Stimulated activated CD8-positive, alpha-beta memory T cell treated with anti-CD3 and anti-CD28 coated beads, Interleukin-7, amount 100 ng/mL, for 4 hours (primary cell): ENCODE data around the gene TRAF2.

Experiments used
- DNase-seq, 2 donors: peaks; one replicate each; pipeline ENCODE4 v3.0.0-alpha.2; 2020; ENCODE audit warnings: low read depth in 2 of 2

TRAF2 gene

GRCh38 chr9:136937186-136938001, 51.1 kb downstream of the TRAF2 start:
- no peak for DNase-seq

DNA sequence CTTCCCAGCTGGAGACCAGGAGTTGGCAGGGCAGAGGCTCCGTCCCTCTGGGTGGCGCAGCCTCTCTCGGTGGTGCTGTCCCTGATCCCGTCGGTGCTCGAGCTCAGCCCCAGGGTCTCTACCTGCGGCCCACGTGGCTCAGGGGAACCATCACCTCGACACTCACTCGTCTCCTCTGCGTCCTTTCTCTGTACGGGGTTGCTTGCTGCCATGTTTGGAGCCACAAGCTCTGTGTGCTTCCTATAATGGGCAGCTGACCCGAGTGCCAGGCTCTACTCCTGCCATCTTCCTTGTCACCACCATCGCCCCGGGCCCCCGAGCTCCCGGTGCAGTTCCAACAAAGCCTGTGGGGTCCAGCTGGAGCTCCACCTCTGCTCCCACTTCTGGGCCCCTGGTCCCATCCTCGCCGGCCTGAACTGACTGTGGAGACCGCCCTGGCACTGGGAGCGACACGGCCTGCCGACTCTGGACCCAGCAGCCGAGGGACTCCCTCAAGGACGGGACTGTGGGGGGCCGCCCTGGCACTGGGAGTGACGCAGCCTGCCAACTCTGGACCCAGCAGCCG, 53.2 kb downstream of the TRAF2 start:
- DNase-seq: no peak

DNA sequence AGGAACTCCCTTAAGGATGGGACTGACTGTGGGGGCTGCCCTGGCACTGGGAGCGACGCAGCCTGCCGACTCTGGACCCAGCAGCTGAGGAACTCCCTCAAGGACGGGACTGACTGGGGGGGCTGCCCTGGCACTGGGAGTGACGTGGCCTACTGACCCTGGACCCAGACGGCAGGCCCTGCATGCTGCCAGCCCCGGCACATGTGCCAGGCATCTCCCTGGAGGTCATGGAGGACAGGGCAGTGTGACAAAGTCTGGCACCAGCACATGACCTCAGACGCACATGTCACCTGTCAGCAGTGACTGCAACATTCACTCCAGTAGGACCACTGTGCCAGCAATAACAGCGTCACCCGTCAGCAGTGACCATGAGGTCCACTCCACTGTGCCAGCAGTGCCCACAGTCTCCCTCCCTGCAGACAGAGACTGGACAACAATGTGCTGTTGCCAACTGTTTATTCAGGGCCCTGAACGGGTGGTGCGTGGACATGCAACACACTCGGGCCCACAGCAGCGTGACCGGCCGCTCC, 53.7 kb downstream of the TRAF2 start:
- no peak for DNase-seq

- no peak for DNase-seq
Observed at GRCh38 chr9:136940526-136941230, 54.4 kb downstream of the TRAF2 start.

- no peak for DNase-seq
Observed at GRCh38 chr9:136941231-136942111, 55.2 kb downstream of the TRAF2 start.

DNA sequence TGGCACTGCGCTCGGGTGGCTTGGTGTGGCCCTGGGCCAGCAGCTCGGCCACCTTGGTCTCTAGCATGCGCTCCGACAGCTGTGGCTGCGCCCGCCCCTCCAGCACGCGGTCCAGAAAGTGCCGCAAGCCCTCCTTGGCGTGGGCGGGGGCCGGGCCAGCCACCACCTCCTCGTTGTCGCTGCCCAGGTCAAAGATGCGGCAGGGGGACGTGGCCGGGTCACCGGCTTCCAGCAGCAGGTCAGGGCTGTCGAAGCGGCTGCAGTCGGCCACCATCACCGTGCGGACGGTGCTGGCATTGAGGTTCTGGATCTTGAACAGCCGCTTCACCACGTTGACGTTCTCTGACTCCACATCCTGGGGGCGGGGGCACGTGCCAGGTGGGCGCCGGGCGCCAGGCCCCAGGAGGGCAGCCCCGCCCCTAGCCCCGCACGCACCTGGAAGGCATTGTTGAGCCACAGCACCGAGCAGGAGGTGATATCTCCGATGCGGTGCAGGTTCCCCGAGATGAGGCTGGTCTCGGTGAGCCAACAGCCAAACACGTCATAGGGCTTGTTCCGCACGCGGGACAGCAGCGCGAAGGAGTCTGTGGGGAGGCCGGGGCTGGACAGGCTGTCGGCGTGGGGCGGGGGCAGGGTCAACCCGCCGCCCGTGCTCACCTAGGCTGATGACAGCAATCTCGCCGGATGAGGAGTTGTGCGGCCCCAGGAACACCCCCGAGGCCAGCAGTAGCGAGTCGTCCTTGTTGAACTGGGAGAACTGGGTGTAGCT, 56.0 kb downstream of the TRAF2 start:
- no peak for DNase-seq

DNA sequence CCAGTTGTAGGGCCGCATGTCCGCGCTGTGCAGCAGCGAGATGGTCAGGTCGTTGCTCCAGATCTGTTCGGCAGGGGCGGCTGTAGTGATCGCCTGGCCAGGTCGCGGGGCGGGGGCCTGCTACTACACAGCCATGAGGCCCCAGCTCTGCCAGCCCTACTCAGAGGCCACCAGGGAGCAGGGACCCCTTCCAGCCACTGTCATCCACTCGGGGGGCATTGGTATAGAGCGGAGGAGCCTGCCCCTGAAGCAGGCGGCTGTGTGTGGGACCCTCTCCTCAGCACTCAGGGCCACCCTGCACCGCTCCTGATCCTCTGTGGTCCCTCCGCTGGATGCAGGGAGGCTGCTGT, 56.5 kb downstream of the TRAF2 start:
- no peak for DNase-seq

GRCh38 chr9:136943291-136944211, 57.2 kb downstream of the TRAF2 start:
- DNase-seq: peak in 1 of 2 donors; percentile 36

DNA sequence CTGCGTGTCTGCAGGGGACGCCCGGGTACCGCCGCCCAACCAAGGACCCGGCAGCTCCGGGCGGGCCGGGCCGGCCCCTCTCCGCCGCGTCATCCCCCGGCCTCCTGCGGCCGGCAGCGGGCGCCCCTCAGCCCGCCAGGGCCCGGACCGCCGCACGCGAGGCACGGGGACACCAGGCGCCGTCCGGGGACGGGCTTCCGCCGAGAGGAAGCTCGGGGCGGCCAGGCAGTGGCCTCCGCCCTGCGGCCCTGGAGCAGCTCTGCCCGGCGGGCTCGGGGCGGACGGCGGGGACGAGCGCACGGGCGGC, 57.8 kb downstream of the TRAF2 start:
- no peak for DNase-seq

GRCh38 chr9:136944519-136945332, 58.4 kb downstream of the TRAF2 start, which contains the start of the genes C8G and FBXW5:
TSS of gene C8G (plus strand) at chr9:136945243. CDS start at chr9:136945321, 78 bp downstream.
TSS of gene FBXW5 (minus strand) at chr9:136944738. CDS start at chr9:136944083, 655 bp downstream.
- peak; percentile 82 to 93 for DNase-seq

- no peak for DNase-seq
Observed at GRCh38 chr9:136945333-136946227, 59.3 kb downstream of the TRAF2 start.

DNA sequence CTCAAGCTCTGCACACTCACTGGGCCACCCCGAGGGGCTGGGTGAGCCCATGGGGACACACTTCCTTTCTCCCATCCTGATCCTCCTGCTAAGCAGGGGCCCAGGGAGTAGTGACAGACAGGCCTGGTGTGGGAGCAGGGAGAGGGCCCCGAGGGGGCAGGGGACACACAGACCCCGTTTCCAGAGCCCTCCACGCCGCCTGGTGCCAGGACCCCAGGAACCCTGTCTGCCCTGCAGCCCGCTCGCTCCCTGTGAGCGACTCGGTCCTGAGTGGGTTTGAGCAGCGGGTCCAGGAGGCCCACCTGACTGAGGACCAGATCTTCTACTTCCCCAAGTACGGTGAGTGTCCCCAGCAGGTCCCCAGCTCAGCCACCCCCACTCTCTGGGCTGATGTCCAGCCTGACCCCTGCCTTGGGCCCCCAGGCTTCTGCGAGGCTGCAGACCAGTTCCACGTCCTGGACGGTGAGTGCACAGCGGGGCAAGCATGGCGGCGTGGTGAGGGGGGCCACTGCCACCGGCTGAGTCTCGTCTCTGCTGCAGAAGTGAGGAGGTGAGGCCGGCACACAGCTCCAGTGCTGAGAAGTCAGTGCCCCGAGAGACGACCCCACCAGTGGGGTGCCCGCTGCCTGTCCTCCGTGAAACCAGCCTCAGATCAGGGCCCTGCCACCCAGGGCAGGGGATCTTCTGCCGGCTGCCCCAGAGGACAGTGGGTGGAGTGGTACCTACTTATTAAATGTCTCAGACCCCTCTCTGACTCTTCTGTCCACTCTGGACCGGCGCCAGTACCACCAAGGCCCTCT, 60.1 kb downstream of the TRAF2 start:
- no peak for DNase-seq

- no peak for DNase-seq
Observed at GRCh38 chr9:136947028-136947891, 60.9 kb downstream of the TRAF2 start.

DNA sequence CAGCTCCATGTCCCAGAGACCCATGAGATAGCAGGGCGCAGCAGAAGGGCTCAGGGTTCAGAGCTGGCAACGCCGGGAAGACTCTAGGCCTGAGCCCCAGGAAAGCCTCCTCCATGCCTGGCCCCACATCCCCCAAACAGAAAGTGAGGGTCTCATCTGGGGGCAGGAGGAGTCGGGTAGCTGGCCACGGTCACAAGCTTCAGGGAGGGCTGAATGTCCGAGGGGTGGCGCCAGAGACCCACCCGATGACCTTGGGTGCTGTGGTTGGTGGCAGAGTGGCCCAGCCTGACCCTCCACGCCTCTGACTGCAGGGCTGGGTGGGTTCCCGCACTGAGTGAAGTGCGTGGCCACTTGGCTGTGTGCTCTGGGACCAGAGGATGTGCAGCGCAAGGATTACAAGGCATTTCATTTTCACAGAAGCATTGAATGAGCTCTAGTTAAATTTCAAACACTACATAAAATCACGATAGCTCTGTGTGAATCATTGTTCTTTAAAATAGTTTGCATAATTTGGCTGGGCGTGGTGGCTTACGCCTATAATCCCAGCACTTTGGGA, 61.7 kb downstream of the TRAF2 start:
- DNase-seq: no peak

GRCh38 chr9:136949239-136949816, 63.0 kb downstream of the TRAF2 start:
- no peak for DNase-seq
